ENCODE results near the gene PRG3. TPM values are rescaled to one million over a fixed set of nuclear protein-coding genes. Genes with fewer than 3 reads are reported as not detected.

The PRG3 gene
- total and polyA plus RNA-seq, 12 donors, result not detected

DNA sequence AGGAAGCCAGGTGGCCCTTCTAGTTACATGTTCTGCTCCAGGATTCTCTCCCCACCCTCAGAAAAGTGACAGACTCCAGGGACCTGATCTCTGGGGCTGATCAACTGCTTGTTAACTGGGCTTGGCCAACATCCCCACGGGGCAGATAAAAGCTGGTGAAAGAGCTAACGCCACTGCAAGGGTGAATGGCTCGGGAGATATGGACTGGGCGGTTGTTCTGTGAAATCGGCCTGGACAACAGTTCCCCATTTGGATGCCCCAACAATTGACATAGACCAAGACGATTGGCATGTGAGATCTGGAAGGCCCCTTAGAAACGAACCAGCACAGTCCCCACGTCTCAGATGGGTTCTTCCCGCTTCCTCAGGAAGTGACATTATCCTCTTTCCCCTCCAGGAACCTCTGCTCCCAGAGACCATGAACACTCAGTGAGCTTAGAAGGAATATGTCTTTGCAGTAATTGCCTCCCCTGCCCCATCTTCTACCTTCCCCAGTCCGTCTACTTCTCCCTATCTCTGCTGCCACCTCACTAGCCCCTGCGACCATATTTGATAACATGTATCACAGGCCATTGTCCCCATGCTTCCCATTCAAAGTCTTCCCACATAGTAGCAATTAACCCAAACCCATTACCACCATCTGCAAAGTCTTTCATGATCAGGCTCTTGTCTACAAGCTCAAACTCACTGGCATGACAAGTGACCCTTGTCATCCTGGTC, 15.1 kb upstream of the PRG3 start:
- 67 to 83% (median 78%) methylated on average over 8 to 11 of the region's 11 CpGs for WGBS, 4 donors
- intact Hi-C loops (cut with DNase I), result no loop called here
- DNase-seq, result no peak

DNA sequence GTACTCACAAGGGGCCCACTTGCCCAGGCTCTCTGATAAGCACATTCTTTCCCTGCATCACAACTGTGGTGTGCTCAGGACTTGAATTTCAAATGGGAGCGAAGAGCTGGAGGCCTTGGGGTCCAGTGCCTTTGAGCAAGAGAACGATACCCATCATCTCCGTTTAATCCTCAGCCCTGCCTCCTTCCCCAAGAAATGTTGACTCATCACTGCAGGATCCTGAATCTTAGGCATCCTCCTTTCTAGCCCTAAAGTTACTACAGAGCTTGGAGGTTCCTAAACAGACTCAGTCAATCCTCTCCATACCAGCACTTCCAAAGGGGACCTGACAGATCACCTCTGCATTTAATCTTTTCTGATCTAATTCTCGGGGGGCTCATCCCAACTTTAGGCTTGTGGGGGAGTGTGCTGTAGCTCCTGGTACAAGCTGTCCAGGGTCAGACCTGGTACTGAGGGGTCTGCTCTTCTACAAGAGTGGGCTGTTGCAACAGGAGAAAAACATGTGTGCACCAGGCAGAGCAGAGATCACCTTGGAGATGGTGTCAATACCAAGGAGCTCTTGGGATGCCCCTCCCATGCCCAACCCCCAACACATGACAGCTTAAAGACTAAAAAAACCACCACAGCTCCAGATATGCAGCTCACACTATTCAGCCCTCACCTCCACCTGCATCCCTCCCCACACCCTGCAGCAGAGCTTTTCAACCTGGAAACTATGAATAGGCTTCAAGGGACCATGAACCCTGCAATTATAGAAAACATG, 13.4 kb upstream of the PRG3 start:
- WGBS, 4 donors, result 67 to 82% (median 69%) methylated on average over 3 to 4 of the region's 4 CpGs
- H3K4me1 ChIP-seq (replicated peaks in 1 of 2), result no peaks in the 10 kb centered on the region
- TF ChIP-seq, protein P1, sequence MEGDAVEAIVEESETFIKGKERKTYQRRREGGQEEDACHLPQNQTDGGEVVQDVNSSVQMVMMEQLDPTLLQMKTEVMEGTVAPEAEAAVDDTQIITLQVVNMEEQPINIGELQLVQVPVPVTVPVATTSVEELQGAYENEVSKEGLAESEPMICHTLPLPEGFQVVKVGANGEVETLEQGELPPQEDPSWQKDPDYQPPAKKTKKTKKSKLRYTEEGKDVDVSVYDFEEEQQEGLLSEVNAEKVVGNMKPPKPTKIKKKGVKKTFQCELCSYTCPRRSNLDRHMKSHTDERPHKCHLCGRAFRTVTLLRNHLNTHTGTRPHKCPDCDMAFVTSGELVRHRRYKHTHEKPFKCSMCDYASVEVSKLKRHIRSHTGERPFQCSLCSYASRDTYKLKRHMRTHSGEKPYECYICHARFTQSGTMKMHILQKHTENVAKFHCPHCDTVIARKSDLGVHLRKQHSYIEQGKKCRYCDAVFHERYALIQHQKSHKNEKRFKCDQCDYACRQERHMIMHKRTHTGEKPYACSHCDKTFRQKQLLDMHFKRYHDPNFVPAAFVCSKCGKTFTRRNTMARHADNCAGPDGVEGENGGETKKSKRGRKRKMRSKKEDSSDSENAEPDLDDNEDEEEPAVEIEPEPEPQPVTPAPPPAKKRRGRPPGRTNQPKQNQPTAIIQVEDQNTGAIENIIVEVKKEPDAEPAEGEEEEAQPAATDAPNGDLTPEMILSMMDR (IDR thresholded peaks at IDR 0.05), result no peak
- TF ChIP-seq POLR2A (IDR thresholded peaks at IDR 0.05), result no peak

More for the DNA sequence above, 15.1 kb upstream of the PRG3 start:
- H3K9me3 ChIP-seq (replicated peaks in 1 of 3), result no peaks in the 10 kb centered on the region
- no peak overlapping the region for H3K27ac ChIP-seq
- H3K4me3 ChIP-seq, result no peak overlapping the region
- TF ChIP-seq, protein P1 (IDR thresholded peaks at IDR 0.05), result no peak
- no peak for TF ChIP-seq POLR2A (IDR thresholded peaks at IDR 0.05)
- H3K27me3 ChIP-seq, result no peaks in the 10 kb centered on the region
- no peaks in the 10 kb centered on the region for H3K36me3 ChIP-seq (replicated peaks in 1 of 2)
- no peaks in the 10 kb centered on the region for H3K4me1 ChIP-seq (replicated peaks in 1 of 2)

DNA sequence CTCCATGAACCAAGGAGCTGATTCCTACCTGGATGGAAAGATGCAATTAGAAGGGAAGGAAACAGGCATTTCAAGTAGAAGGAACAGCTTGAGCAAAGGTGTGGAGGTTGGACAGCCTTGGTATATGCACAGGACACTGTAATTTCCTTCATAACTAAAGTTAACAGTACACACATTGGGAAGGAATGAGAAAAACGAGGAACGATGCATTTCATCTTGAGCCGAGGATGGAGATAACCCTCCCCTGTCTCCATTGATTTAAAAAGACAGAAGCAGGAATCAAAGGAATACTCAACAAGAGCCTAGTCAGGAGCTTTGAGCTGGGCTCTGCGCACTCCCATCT, 11.8 kb upstream of the PRG3 start:
- no peak for DNase-seq
- 76 to 87% (median 83%) methylated on average over 4 of the region's 4 CpGs for WGBS, 4 donors
- H3K27ac ChIP-seq, result no peak overlapping the region
- no peaks in the 10 kb centered on the region for H3K4me1 ChIP-seq (replicated peaks in 1 of 2)
- H3K27me3 ChIP-seq, result no peaks in the 10 kb centered on the region
- no peaks in the 10 kb centered on the region for H3K9me3 ChIP-seq (replicated peaks in 1 of 3)
- H3K36me3 ChIP-seq (replicated peaks in 1 of 2), result no peaks in the 10 kb centered on the region
- no peak overlapping the region for H3K4me3 ChIP-seq
- intact Hi-C loops (cut with DNase I), result no loop called here
- TF ChIP-seq, protein P1 (IDR thresholded peaks at IDR 0.05), result no peak
- no peak for TF ChIP-seq POLR2A (IDR thresholded peaks at IDR 0.05)

More for the DNA sequence above, 13.4 kb upstream of the PRG3 start:
- Histone ChIP-seq H3K4me3 (no peak overlapping the region), H3K36me3 (replicated peaks in 1 of 2) (no peaks in the 10 kb centered on the region), H3K9me3 (replicated peaks in 1 of 3) (no peaks in the 10 kb centered on the region), H3K27ac (no peak overlapping the region), H3K27me3 (no peaks in the 10 kb centered on the region)
- DNase-seq, result no peak
- intact Hi-C loops (cut with DNase I), result no loop called here

DNA sequence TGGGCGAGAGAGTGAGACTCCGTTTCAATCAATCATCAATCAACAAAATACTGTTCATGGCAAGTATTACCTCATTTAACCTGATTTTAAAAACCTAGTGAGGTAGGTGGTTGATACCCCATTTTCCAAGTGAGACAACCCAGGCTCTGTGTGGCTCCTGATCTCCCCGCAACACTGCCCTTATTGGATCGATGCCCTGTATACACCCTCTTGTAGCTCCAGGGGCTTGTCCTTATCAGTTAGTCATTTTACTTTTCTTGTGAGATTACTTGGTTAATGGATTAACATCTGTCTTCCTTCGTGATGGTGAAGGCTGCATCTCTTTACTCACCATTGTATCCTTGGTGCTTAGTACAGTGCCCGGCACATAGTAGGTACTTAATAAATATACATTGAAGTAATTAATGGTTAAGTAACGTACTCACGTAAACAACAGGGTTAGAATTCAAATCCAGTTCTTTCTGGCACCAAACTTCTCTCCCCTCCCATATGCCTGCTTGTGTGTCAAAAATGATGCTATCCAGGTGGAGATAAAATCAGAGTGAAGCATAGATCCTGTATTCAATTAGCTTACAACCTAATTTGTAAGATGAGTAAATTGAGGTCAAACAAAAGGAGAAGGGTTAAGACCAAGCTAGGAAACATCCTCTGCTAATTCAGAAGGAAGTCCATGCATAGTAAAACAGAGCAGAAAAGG, 11.3 kb upstream of the PRG3 start:
- Histone ChIP-seq H3K27ac (no peak overlapping the region), H3K4me1 (replicated peaks in 1 of 2) (no peaks in the 10 kb centered on the region), H3K4me3 (no peak overlapping the region), H3K36me3 (replicated peaks in 1 of 2) (no peaks in the 10 kb centered on the region), H3K9me3 (replicated peaks in 1 of 3) (no peaks in the 10 kb centered on the region), H3K27me3 (no peaks in the 10 kb centered on the region)
- no peak for DNase-seq
- no peak for TF ChIP-seq POLR2A (IDR thresholded peaks at IDR 0.05)
- TF ChIP-seq, protein P1 (IDR thresholded peaks at IDR 0.05), result no peak
- WGBS, 4 donors, result 66 to 76% (median 71%) methylated on average over 8 of the region's 8 CpGs
- intact Hi-C loops (cut with DNase I), result no loop called here
